HL-60 (cell line): ENCODE data around the gene RDH8.

Experiments used
- DNase-seq, 2 experiments: peaks; one replicate each; pipeline ENCODE4 v3.0.0-alpha.2; 2010 to 2020; ENCODE audit warnings: low read depth in 1 of 2, low spot score in 1 of 2
- H3K27ac ChIP-seq: fragments of 250-450 bp; sonication (Bioruptor Pico); replicated peaks from 2 replicates; pipeline ENCODE4 v1.5.1; 2020; ENCODE audit warnings: mild to moderate bottlenecking, moderate library complexity
- H3K27me3 ChIP-seq: fragments of 250-450 bp; sonication (Bioruptor Pico); 2 replicates; pipeline ENCODE4 v1.5.1; 2021; ENCODE audit warnings: mild to moderate bottlenecking, moderate library complexity; ENCODE audit not compliant: insufficient read depth, poor library complexity, severe bottlenecking
- H3K4me3 ChIP-seq: replicated peaks from 2 replicates; pipeline ENCODE4 v1.5.1; 2011; ENCODE audit warnings: mild to moderate bottlenecking, control low read depth, low read length; ENCODE audit not compliant: insufficient read depth
- GABPA ChIP-seq: IDR thresholded peaks from 2 replicates; pipeline ENCODE4 v1.6.1; 2012; ENCODE audit warnings: low read depth
- POLR2AphosphoS5 ChIP-seq: IDR thresholded peaks from 2 replicates; pipeline ENCODE4 v1.6.1; 2012; ENCODE audit warnings: low read depth
- SPI1 ChIP-seq: IDR thresholded peaks from 2 replicates; pipeline ENCODE4 v1.6.1; 2012; ENCODE audit warnings: low read depth, mild to moderate bottlenecking, borderline replicate concordance
- TF ChIP-seq, protein P1 (sequence below): IDR thresholded peaks from one replicate; pipeline ENCODE4 v1.5.1; 2011; ENCODE audit warnings: low read length, control low read depth, inconsistent platforms; ENCODE audit not compliant: insufficient read depth
- TF ChIP-seq, protein P2 (sequence below): IDR thresholded peaks from 2 replicates; pipeline ENCODE4 v1.6.1; 2012; ENCODE audit warnings: low read depth; ENCODE audit not compliant: insufficient replicate concordance

Gene RDH8

GRCh38 chr19:9968820-9969687 is 44.2 kb upstream of the RDH8 start:
- TF ChIP-seq, protein P1, sequence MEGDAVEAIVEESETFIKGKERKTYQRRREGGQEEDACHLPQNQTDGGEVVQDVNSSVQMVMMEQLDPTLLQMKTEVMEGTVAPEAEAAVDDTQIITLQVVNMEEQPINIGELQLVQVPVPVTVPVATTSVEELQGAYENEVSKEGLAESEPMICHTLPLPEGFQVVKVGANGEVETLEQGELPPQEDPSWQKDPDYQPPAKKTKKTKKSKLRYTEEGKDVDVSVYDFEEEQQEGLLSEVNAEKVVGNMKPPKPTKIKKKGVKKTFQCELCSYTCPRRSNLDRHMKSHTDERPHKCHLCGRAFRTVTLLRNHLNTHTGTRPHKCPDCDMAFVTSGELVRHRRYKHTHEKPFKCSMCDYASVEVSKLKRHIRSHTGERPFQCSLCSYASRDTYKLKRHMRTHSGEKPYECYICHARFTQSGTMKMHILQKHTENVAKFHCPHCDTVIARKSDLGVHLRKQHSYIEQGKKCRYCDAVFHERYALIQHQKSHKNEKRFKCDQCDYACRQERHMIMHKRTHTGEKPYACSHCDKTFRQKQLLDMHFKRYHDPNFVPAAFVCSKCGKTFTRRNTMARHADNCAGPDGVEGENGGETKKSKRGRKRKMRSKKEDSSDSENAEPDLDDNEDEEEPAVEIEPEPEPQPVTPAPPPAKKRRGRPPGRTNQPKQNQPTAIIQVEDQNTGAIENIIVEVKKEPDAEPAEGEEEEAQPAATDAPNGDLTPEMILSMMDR, result no peak
- TF ChIP-seq GABPA (no peak), SPI1 (no peak), POLR2AphosphoS5 (no peak)
- TF ChIP-seq, protein P2, sequence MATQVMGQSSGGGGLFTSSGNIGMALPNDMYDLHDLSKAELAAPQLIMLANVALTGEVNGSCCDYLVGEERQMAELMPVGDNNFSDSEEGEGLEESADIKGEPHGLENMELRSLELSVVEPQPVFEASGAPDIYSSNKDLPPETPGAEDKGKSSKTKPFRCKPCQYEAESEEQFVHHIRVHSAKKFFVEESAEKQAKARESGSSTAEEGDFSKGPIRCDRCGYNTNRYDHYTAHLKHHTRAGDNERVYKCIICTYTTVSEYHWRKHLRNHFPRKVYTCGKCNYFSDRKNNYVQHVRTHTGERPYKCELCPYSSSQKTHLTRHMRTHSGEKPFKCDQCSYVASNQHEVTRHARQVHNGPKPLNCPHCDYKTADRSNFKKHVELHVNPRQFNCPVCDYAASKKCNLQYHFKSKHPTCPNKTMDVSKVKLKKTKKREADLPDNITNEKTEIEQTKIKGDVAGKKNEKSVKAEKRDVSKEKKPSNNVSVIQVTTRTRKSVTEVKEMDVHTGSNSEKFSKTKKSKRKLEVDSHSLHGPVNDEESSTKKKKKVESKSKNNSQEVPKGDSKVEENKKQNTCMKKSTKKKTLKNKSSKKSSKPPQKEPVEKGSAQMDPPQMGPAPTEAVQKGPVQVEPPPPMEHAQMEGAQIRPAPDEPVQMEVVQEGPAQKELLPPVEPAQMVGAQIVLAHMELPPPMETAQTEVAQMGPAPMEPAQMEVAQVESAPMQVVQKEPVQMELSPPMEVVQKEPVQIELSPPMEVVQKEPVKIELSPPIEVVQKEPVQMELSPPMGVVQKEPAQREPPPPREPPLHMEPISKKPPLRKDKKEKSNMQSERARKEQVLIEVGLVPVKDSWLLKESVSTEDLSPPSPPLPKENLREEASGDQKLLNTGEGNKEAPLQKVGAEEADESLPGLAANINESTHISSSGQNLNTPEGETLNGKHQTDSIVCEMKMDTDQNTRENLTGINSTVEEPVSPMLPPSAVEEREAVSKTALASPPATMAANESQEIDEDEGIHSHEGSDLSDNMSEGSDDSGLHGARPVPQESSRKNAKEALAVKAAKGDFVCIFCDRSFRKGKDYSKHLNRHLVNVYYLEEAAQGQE, result no peak
- peaks cover 13% of the 10 kb centered on the region for H3K27me3 ChIP-seq
- DNase-seq, result no peak
- no peak overlapping the region for H3K27ac ChIP-seq
- H3K4me3 ChIP-seq, result no peak overlapping the region

DNA sequence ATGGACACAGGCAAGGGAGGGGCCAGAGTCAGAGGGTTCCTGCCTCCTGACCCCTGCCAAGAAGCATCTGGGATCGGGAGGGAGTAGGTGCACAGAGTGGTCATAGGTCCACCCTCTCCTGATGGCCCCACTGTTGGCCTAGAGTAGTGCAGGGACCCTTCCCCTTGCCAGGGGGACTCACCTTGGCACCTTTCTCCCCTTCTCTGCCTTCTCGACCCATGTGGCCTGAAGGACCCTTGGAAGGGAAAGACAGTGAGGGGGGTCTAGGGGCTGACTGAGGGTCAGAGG is 43.7 kb upstream of the RDH8 start:
- no peak overlapping the region for H3K4me3 ChIP-seq
- H3K27me3 ChIP-seq, result peaks cover 13% of the 10 kb centered on the region
- DNase-seq, result no peak
- no peak overlapping the region for H3K27ac ChIP-seq
- no peak for TF ChIP-seq GABPA
- no peak for TF ChIP-seq SPI1
- no peak for TF ChIP-seq POLR2AphosphoS5
- TF ChIP-seq, protein P1, result no peak
- TF ChIP-seq, protein P2, result no peak

- Histone ChIP-seq H3K27me3 (peaks cover 12% of the 10 kb centered on the region), H3K4me3 (no peak overlapping the region), H3K27ac (no peak overlapping the region)
- TF ChIP-seq, protein P1, result no peak
- no peak for TF ChIP-seq POLR2AphosphoS5
- TF ChIP-seq, protein P2, result no peak
- no peak for TF ChIP-seq SPI1
- DNase-seq, result no peak
Measured at GRCh38 chr19:9970481-9970880, 42.8 kb upstream of the RDH8 start.
